Measurements from ENCODE around the gene ZFP57.
"Not testable (repeated sequence)": the region's sequence is repeated elsewhere in the genome, so short reads cannot be mapped to it uniquely, and the experiment has no call there.

Gene ZFP57

DNA sequence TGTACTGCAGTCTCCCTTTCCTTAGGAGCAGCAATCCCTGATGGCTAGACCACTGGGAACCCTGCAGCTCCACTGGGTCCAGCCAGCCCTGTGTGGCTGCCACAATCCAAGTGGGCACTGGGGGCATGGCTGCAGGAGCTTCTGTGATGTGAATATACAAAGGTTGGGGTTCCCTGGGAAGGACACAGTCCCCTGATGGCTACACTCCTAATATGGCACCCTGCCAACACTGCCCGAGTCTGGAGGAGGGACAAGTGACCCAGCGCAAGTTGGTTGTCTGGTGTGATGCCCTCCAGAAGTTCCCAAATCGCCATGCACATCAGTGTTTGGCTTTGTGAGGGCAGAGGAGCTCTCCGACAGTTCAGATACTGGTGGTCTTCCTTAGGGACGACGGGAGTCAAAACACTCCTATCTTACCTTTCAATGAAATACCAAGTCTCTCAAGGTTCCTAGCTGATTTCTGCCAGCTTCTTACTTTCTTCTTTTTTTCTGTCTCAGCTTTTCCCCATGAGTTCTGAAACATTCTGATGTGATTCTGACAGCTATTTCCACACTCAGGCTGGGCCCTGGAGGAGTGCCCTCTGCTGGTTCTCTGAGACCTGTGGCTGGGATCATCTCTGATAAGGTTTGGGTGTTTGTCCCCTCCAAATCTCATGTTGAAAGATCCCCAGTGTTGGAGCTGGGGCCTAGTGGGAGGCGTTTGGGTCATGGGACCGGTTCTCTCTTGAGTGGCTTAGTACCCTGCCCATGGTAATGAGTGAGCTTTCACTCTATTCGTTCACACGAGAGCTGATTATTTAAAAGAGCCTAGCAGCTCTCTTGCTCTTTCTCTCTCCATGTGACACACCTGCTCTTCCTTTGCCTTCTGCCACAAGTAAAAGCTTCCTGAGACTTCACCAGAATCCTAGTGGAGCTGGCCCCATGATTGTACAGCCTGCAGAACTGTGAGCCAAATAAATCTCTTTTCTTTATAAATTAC lies 15.5 kb upstream of the ZFP57 start:
- DNase-seq (ENCODE audit: low spot score): no peak

- DNase-seq (ENCODE audit: low spot score): no peak
Observed at GRCh38 chr6:29694637-29695036, 13.7 kb upstream of the ZFP57 start.

DNA sequence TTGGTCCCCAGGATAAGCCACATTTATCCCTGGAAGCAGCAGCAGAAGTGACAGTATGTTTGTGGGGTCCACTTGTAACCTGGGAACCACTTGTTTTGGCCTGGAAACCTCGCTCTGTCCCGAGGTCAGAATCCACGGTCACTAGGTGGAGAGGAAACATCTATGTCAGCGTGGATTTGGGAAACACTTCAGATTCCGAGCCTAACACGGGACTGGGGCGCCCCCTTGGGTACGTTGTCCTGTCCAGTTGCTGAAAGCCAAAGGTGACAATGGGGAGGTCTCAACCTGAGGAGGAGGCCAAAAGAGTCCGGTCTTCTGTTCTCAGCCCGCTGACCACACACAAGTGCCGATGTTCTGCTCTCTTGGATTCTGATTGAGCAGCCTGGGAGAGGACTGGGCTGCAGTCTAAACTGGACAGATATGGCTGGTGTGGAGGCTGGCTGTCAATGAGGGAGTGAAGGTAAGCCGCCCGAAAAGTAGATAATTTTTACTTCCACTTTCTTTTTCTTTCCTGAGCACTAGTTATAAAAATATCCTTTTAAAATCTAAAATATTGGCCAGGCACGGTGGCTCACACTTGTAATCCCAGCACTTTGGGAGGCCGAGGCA lies 4.9 kb upstream of the ZFP57 start:
- no peak for DNase-seq (ENCODE audit: low spot score)

DNA sequence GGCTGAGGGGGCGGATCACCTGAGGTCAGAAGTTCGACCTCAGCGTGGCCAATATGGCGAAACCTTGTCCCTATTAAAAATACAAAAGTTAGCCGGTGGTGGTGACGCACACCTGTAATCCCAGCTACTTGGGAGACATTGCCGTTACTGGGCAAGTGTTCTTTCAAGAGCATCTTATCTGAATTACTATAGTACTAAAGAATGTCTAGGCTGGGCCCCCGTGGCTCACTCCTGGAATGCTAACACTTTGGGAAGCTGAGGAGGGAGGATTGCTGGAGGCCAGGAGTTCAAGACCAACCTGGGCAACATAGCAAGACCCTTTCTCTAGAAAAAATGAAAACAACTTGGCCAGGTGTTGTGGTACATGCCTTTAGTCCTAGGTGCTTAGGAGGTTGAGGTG lies 859 bp upstream of the ZFP57 start:
- DNase-seq (ENCODE audit: low spot score): no peak

- no peak for DNase-seq (ENCODE audit: low spot score)
Observed at GRCh38 chr6:29680416-29680815, 536 bp downstream of the ZFP57 start.

GRCh38 chr6:29679962-29680361 lies 990 bp downstream of the ZFP57 start:
- no peak for DNase-seq (ENCODE audit: low spot score)

DNA sequence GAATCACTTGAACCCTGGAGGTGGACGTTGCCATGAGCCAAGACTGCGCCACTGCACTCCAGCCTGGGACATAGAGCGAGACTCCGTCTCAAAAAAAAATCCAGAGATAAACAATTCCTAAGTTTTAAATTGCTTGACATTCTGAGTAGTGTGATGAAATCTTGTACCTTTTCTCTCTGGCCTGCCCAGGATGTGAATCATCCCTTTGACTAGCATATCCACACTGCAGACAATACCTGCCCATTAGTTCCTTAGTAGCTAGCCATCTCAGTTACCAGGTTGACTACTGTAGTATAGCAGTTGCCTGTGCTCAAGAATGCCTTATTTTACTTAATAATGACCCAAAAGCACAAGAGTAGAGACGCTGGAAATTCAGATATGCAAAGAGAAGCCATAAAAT lies 2.8 kb downstream of the ZFP57 start:
- no peak for DNase-seq (ENCODE audit: low spot score)

- DNase-seq (ENCODE audit: low spot score): no peak
Observed at GRCh38 chr6:29676981-29677601, 3.9 kb downstream of the ZFP57 start.

DNA sequence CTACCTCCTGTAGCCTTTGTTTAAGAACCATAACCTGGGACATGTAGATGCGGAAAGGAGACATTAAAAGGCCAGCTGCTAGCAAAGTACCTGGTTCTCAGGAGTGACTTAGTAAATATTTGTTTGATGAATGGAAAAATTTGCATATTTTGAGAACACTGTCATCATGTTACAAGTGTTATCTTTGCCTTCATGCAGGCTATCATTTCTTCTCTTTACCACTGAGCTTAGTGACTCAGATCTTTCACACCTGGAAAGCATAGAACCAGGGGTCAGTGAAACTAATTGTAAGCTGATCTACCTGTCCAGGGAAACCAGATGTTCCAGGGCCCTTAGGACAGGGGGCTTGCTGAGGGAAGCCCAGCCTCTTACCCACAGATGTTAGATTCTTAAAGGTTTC lies 5.4 kb downstream of the ZFP57 start:
- DNase-seq (ENCODE audit: low spot score): no peak

DNA sequence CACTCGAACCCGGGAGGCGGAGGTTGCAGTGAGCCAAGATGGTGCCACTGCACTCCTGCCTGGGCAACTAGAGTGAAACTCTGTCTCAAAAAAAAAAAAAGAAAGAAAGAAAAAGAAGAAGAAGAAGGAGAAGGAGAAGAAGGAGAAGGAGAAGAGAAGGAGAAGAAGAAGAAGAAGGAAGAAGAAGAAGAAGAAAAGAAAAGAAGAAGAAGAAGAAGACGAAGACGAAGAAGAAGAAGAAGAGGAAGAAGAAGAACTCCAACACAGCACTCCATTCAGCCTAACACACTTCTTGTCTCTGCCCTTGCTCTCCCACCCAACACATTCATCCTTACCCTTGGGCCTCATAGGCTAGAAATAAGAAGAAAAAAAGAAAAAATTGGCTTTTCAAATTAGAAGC lies 6.9 kb downstream of the ZFP57 start:
- DNase-seq (ENCODE audit: low spot score): no peak

DNA sequence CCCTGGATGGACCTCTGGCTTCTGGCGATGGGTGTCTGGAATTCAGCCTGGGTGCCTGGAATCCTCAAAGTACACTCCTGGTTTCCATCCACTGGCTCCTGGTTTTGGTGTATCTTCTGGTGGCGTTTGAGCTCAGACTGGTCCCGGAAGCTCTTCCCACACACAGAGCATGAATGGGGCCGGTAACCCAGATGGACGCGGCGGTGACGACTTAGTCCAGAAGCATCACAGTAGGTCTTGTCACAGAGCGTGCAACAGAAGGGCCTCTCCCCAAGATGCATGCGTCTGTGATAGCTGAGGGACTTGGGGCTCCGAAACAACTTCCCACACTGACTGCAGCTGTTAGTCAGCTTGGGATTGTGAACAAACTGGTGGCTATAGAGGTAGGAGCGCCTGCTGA lies 7.8 kb downstream of the ZFP57 start:
- DNase-seq (ENCODE audit: low spot score): no peak

DNA sequence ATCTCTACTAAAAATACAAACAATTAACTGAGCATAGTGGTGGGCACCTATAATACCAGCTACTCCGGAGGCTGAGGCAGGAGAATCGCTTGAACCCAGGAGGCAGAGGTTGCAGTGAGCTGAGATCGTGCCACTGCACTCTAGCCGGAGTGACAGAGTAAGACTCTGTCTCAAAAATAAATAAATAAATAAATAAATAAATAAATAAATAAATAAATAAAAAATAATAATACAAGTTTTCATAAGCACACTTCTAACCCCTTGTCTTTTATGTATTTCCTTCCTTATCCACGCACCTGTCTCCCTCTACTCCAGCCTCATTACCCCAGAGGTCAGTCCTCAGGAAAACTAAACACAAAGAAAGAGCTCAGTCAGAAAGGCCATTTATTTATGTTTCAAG lies 8.8 kb downstream of the ZFP57 start:
- DNase-seq (ENCODE audit: low spot score): not testable (repeated sequence)

GRCh38 chr6:29671026-29671425 lies 9.9 kb downstream of the ZFP57 start:
- no peak for DNase-seq (ENCODE audit: low spot score)

- no peak for DNase-seq (ENCODE audit: low spot score)
Observed at GRCh38 chr6:29667158-29667557, 13.8 kb downstream of the ZFP57 start.

DNA sequence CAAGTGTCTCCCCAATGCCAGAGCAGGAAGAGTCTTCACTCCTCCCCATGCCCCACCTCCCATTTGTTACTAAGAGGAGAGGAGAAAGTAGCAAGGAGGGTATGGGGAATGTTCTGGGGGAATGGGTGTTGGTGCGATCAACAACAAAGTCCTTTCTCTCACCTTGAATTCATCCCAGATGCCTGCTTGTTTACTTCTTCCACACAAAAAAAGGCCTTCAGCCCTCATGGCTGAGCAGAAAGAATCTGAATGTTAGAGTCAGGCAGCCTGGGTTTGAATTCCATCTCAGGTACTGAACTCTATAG lies 14.2 kb downstream of the ZFP57 start:
- no peak for DNase-seq (ENCODE audit: low spot score)

DNA sequence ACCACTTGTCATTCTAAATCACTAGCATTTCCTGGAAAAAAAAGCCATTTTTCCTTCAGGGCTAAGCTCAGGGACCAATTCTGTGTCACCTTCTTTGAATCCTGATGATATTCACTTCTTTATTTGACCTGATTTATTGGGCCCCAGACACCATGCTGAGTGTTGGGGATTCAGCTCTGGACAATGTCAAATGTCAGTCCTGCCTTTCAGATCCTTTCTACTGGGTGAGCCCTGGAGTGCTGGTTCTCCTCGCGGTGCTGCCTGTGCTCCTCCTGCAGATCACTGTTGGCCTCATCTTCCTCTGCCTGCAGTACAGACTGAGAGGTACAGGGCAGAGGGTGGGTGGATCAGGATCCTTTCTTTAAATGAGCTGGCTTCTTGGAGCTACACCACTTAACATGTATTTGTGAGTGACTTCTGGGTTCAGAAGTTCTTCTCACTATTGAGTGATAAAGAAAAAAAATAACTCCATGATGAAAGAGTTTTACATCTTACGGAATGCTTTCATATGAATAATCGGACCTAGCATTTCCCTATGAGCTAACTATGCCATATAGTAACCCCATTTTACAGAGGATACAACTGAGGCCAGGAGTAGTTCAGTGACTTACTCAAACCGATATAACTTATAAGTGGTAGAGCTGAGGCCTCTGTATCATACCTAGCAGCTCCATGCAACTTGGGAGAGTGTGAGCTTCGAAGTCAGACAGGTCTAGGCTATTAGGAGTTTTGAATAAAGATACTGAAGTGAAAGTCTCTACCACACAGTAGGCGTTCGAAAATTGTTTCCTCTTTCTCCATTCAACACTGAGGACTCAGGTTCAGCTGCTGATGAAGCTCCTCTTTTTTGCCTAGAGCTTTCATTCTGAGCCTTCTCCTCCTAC lies 14.8 kb downstream of the ZFP57 start:
- no peak for DNase-seq (ENCODE audit: low spot score)

DNA sequence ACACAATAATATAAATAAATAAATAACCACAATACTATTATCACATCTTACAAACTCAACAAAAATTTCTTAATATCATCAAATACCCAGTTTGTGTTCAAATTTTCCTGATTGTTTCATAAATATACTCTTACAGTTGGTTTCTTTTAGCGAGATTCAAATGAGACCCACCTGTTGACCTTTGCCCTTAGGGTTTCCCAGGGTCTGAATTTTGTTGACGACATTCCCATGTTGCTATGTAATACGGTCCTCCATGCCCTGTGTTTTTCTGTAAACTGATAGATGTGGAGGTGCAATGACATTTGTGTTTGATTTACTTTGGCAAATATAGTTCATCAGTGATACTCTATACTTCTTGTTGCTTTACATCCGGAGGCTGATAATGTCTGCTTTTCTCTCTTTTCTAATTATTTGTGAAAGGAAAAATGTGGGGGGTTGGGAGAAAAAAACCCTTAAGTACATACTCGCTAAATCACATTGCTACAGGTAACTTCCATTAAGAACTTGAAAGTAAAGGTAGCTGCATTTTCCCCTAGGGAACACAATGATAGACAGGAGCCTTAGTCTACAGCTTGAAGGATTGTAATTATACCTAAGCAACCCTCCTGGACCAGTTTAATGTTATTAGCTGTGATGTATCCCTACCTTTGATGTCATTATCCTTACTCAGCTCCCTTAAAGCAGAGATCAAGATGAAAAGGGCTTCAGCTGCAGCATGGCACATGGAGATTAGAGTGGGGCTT lies 17.5 kb downstream of the ZFP57 start:
- DNase-seq (ENCODE audit: low spot score): no peak

GRCh38 chr6:29661502-29662141 lies 19.3 kb downstream of the ZFP57 start:
- not testable (repeated sequence) for DNase-seq (ENCODE audit: low spot score)

DNA sequence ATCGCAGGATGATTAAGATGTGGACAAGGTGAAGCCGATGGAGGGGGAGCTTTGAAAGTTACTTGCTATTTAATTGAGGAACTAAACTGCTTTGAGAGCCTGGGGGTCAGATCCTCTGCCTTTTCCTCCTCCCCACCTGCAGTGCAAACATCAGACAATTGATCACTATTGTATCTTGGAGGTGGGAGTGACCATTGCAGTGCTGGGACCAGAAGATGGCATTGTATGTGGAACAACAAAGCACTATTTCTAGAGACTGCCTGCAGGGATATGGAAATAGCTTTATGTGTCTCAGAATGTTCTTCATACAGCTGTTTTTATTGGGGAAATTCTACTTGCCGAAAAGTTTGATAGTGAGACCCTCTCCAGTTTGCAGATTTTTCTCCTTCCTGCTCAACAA lies 19.9 kb downstream of the ZFP57 start:
- DNase-seq (ENCODE audit: low spot score): no peak

- DNase-seq (ENCODE audit: low spot score): no peak
Observed at GRCh38 chr6:29656798-29657197, 24.2 kb downstream of the ZFP57 start, which contains the start of gene MOG. MOG (plus strand) TSS chr6:29657092; CDS start chr6:29657210, 118 bp downstream.

- DNase-seq (ENCODE audit: low spot score): no peak
Observed at GRCh38 chr6:29656157-29656556, 24.8 kb downstream of the ZFP57 start.
